ENCODE measurements around the gene BCS1L.
"Not testable (repeated sequence)": the region's sequence is repeated elsewhere in the genome, so short reads cannot be mapped to it uniquely, and the experiment has no call there.

Gene BCS1L

DNA sequence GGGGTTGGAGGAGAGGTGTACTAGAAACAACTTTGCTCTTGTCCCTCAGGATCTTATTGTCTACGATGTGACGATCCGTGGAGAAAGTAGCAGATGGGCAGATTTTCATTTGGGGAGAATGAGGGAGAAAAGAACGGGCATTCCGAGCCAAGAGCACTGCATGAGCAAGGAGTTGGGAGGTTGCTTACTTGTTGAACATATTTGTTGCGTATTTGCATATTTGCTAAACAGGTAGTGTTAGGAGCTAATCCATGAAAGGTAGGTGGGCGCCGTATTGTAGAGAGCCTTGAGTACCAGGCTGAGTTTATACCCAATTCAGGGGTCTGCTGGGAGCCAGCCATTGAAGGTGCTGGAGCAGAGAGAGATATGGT lies 490 bp downstream of the BCS1L start:
- no peak for DNase-seq (ENCODE audit: low read depth in 2 of 3, low spot score in 2 of 3)

DNA sequence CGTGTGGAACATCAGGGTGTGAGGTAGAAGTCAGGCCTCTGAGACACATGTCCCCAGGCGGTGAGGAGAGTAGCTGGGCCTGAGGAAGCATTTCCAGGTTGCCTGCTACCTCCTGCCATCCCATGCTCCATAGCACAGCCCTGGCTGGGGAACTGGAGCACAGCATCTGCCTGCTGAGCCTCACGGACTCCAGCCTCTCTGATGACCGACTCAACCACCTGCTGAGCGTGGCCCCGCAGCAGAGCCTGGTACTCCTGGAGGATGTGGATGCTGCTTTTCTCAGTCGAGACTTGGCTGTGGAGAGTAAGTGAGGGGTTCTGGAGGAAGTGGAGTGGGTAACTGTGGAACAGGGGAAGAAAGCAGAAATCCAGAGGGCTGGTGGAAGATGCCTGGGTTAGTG lies 2.9 kb downstream of the BCS1L start:
- no peak for DNase-seq (ENCODE audit: low read depth in 2 of 3, low spot score in 2 of 3)

DNA sequence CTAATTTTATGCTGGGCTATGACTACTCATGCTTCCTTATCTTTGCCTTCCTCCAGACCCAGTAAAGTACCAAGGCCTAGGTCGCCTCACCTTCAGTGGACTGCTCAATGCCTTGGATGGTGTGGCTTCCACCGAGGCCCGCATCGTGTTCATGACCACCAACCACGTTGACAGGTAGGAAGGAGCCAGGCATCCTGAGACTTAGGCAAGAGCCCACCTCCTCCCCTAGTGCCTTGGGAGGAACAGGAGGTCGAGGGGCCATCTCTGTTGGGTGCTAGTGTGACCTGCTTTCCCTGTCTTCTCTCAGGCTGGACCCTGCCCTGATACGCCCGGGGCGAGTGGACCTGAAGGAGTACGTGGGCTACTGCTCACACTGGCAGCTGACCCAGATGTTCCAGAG lies 3.3 kb downstream of the BCS1L start:
- DNase-seq (ENCODE audit: low read depth in 2 of 3, low spot score in 2 of 3): no peak

DNA sequence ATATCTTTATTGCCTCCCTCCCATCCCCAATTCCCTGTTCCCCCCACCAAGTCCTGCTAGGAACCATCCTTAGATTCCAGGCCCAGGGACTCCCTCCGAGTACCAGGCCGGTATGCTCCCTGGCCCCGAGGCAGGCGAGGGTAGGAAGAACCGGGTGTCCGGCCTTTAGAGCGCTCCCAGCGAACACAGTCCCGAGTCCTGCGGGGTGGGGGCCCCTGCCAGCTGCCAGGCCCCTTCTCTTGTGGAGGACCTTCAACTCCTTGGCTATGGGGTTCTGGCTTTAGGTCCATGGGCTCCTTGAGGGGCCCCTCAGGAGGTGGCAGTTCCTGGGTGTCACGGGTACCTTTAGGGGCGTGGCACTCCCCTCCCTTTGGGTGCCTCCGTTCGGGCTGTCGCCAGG lies 4.4 kb downstream of the BCS1L start:
- DNase-seq (ENCODE audit: low read depth in 2 of 3, low spot score in 2 of 3): no peak

DNA sequence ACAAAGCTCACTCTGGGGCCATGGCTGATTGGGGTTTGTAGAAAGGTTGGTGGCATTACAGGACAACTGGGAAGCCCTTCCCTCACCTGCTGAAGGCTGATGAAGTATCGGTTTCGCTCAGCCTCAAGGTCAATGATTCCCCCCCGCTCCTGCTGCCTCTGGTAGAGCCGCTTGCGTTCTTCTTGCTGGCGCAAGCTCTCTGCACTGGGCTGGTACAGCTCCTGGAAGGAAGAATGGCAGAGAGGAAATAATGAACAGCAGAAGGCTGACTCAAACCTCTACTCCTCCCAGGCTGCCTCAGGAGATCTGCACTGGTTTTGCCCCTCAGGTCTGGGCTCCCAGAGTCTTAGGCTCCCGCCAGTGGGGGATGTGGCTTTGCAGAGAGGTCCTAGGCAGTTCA lies 5.2 kb downstream of the BCS1L start:
- DNase-seq (ENCODE audit: low read depth in 2 of 3, low spot score in 2 of 3): no peak

DNA sequence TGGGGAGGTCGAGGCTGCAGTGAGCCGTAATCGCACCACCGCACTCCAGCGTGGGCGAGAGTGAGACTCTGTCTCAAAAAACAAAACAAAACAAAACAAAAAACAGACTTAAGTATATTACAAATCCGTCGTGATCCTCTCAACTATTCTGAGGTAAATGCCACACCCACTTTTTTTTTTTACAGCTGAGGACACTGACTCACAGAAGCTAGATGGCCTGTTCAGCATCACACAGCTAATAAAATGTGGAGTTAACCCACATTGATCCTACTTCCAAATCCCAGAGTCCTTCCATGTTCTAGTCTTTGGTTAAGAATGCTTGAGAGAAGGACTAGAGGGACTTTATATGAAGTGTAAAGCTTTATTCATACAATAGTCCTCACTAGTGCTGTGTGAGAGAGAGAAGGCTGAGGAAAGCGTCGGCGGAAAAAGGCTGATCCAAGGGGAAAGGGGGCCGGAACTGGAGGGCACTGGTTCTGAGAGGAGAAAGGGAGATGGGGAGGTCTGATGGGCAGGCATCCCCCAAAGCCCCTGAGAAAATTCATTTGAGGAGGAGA lies 11.7 kb downstream of the BCS1L start:
- DNase-seq (ENCODE audit: low read depth in 2 of 3, low spot score in 2 of 3): no peak

DNA sequence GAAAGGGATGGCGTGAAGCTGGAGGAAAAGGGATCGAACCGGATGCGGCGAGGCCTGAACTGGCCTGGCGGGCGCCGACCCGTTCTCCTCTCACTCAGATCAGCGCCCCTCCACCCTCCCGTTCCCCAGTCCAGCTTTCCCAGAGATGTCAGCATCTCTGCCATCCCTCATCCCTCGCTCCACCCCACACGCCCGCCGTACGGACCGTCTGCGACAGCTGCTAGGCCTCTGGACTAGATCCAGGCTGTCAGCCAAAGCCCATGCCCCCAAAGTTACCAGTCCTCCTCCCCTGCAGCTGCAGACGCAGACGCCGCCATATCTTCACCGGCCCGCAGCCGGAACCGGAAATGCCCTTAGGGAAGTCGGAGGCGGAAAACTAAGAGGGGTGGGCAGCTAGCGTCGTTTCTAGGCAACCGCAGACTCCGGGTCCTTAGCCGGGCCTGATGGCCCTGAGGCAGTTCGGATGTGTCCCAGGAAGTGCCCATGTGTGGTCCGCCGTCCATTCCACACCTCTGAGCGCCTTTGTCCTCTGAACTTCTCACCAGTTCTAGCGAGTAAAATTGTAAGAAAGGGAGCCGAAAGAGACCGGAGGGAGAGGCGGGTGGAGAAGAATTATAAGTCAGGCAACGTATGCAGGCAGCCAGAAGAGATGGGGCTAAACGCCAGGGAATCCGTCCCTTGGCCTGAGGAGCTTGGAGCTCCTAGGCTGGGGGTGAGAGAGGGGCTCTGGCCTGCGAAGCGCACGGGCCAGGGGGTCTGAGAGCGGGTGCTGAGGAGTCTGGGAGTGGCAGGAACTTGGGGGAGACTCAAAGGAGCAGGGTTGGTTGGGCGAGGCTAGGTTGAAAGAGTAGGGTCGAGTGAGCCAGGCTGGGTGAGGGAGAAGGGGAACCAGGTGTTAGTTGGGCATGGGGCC lies 12.4 kb downstream of the BCS1L start, which contains the start of the genes RNF25 and STK36:
Gene RNF25 (minus strand): TSS at position 349 of the 913 bp plus-strand sequence. CDS start 32 bp downstream, at position 317.
Gene STK36 (plus strand): TSS at position 433 of the 913 bp plus-strand sequence. CDS start 744 bp downstream, outside the sequence.
- peak; percentile 51 to 63 (median 62) for DNase-seq (ENCODE audit: low read depth in 2 of 3, low spot score in 2 of 3)

DNA sequence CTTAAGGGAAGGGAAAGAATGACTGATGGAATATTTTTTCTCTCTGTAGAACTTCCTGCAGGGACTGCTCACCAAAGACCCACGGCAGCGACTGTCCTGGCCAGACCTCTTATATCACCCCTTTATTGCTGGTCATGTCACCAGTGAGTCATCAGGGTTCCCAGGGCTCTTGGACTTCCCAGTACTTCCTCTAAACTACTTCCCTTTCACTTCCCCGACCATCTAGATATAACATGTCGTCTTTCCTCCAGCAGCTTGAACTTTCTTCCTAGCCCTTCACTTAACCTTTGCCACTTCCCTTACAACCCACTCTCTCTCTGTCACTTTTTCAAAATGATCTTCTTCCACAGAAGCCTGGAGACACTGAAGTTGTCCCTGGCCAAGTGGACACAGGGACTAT lies 19.6 kb downstream of the BCS1L start:
- DNase-seq (ENCODE audit: low read depth in 2 of 3, low spot score in 2 of 3): no peak

DNA sequence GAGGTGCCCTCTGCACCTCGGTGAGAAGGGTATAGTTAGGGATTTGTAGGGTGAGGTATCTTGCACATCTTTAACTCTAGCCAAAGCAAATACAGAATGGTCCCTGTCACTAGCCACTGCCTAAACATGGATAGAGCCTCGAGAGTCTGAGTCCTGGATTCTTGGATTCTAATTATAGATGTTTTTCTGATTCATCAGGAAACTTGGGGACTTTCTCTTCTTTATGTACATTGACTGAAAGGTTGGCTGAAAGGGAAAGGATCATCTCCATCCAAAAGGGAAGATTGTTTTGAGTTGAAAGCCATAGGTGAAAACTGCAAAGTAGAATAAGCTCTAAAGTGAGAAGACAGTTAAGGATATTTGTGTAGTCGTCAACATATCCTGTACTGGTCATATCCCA lies 20.6 kb downstream of the BCS1L start:
- no peak for DNase-seq (ENCODE audit: low read depth in 2 of 3, low spot score in 2 of 3)

DNA sequence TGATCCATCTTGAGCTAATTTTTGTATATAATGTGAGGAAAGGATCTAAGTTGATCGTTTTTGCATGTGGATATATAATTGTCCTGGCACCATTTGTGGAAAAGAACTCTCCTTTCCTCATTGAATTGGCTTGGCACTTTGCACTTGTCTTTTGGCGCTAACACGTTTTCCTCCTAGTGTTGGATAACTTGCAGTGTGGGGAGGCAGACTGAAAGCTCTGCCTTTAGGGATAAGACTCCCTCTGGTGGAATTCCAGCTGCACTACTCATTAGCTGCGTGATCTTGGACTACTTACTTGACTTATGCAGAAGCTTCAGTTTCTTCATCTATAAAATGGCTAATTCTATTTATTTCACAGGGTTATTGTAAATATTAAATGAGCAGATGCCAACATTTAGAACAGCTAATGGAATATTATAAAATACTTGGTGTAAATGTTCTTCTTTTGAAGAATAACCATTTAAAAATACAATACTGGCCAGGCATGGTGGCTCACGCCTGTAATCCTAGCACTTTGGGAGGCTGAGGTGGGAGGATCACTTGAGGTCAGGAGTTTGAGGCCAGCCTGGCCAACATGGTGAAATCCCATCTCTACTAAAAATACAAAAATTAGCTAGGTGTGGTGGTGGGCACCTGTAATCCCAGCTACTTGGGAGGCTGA lies 28.0 kb downstream of the BCS1L start:
- not testable (repeated sequence) for DNase-seq (ENCODE audit: low read depth in 2 of 3, low spot score in 2 of 3)

DNA sequence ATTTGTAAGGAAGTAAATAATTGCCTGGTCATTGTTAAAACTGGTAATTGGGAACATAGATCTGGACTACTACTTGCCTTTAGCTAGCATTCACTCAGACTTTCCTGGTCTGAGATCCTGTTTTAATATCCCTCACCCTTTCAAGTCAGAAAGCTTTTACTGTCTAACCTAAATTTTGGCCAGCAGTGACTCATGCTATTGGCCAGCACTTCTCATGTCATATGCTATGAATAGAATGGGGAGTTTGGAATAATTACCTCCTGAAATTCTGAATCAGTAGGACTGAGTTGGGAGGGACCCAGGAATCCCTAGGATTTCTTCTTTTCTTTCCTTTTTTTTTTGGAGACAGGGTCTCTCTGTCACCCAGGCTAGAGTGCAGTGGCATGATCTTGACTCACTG lies 31.8 kb downstream of the BCS1L start:
- DNase-seq (ENCODE audit: low read depth in 2 of 3, low spot score in 2 of 3): no peak

DNA sequence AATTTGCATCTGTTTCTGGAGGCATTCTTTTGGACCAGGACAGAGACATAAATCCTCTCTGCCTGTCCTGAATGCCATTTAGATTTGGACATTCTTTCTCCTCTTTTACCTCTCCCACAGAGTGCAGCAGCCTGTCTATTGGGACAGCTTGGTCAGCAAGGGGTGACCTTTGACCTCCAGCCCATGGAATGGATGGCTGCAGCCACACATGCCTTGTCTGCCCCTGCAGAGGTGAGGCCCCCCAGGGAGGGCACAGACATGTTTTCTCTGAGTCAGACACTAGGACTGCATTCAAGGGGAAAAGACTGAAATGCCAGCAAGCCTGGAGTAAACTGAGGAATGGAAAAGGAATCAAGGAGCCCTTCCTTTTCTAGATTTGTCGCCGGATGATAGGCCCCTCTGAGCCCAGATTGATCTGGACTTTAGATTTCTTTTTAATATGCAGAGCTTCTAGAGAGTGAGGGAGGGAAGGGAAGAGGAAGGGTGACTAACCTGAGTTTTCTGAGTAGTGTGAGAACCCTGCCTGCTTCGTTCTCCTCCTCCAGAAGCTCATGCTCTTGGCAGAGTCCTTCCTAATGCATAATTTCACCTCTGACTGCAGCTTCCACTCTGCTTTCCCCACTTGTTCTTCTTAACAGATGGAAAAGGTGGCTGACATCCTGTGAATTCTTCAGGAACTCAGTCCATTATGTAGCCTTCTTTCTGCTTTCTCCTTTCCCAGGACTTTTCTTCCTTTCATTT lies 35.1 kb downstream of the BCS1L start:
- DNase-seq (ENCODE audit: low read depth in 2 of 3, low spot score in 2 of 3): no peak

DNA sequence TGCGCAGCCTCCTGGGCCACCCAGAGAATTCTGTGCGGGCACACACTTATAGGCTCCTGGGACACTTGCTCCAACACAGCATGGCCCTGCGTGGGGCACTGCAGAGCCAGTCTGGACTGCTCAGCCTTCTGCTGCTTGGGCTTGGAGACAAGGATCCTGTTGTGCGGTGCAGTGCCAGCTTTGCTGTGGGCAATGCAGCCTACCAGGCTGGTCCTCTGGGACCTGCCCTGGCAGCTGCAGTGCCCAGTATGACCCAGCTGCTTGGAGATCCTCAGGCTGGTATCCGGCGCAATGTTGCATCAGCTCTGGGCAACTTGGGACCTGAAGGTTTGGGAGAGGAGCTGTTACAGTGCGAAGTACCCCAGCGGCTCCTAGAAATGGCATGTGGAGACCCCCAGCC lies 39.4 kb downstream of the BCS1L start:
- DNase-seq (ENCODE audit: low read depth in 2 of 3, low spot score in 2 of 3): no peak

DNA sequence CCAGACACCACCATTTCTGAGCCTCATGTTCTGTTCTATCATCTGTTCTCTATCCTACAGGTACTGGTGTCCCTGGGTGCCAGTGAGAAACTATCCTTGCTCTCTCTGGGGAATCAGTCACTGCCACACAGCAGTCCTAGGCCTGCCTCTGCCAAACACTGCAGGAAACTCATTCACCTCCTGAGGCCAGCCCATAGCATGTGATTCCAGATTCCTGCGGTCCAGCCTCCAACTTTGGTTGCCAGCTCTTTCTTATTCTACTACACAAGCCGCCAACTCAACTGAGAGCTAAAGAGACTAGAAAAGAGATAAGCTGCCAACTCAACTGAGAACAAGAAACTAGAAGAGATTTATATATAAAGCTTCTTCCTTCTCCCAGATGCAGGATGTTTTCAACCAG lies 42.3 kb downstream of the BCS1L start:
- no peak for DNase-seq (ENCODE audit: low read depth in 2 of 3, low spot score in 2 of 3)

DNA sequence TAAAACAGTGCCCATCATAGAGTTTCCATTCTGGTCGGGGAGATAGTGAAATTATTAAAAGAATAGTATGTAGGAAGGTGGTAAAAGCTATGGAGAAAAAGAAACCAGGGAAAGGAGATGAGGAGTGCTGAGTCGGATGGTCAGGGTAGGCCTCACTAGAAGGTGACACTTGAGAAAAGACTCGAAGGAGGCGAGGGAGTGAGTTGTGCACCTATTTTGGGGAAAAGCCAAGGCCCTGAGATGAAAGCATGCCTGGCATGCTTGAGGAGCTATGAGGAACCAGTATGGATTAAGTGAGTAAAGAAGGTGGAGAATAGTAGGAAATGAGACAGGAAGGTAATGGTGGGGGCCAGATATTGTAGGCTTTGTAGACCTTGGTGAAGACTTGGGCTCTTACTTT lies 43.9 kb downstream of the BCS1L start:
- no peak for DNase-seq (ENCODE audit: low read depth in 2 of 3, low spot score in 2 of 3)

DNA sequence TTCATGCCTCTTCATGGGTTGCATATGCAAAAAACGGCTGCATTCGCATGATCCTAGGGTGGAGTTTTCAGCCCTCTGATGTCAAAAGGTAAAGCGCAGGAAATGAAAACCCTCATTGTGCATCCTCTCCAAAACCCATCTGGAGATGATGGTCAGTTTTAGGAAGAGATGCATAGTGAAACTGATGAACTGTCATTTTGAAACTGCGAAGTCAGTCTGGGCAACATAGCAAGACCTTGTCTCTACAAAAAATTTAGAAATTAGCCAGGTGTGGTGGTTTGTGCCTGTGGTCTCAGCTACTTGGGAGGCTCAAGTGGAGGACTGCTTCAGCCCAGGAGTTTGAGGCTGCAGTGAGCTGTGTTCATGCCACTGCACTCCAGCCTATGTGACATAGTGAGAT lies 48.6 kb downstream of the BCS1L start:
- no peak for DNase-seq (ENCODE audit: low read depth in 2 of 3, low spot score in 2 of 3)

DNA sequence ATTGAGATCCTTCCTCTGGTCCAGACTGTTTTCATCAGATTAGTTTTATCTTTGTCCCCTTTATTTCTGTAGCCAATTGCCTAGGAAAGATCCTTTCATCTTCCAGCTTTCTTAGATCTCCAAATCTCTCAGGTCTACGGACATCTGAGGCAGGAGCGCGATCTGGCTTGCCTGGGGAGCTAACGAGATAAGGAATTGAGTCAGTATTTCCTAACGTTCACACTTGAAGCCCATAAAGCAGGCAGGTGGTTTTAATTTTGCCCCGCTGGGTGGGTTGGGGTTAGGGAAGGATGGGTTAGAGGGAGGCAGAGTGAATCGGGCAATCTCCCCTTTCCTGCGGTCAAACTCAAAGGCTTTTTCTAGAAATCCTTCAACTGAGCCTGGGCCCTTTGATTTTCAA lies 50.4 kb downstream of the BCS1L start:
- DNase-seq (ENCODE audit: low read depth in 2 of 3, low spot score in 2 of 3): no peak

DNA sequence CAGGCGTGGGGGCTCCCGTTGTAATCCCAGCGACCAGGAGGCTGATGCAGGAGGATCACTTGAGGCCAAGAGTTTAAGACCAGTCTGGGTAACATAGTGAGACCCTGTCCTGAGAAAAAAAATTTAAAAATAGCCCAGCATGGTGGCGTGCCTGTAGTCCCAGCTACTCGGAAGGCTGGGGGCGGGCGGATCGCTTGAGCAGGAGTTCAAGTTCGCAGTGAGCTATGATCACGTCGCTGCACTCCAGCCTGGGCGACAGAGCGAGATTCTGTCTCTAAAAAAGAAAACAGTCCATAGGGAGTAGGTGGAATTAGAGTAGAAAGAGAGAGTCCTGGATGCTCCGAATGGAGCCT lies 50.8 kb downstream of the BCS1L start:
- DNase-seq (ENCODE audit: low read depth in 2 of 3, low spot score in 2 of 3): no peak

DNA sequence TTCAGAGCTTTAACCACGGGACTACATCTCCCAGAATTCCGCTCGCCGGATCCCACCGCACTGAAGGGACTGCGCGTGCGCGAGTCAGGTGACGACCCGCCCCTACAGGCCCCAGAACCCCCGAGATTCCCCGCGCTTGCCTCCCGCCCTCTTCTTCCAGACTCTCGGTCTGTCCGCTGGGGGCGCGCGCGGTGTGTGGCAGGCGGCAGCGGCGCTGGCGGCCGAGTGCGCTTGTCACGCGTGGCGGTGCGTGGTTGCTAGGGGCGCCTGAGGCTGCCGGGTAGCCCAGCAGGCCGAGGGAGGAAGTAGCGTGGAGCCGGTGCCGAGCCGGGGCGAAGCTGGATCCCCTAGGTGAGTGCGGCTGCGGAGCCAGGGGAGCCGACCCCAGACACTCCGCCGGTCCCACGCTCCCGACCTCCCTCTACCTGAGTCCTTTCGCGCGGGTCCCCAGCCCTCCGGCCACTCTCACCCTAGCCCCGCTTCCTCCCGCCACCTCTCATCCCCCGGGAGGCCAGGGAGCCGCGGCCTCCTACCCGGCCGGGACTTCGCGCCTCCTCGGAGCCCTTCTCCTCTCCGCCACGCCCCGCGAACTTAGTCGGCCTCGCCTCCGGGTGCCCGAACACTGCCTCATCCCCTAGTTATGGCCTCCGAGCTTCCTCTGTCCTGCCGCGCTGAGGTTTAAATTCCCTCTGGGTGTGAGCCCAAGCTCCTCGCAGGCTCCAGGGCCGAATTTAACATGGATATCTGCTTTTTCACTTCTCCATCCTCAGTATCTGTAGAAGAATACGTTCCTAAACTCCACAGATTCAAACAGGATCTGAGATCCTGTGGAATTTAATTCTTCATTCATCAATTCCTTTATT lies 51.4 kb downstream of the BCS1L start, which contains the start of gene TTLL4:
Gene TTLL4 (plus strand): TSS at position 149 of the 863 bp plus-strand sequence. CDS start 26,842 bp downstream, outside the sequence.
- DNase-seq (ENCODE audit: low read depth in 2 of 3, low spot score in 2 of 3): peak; percentile 90 to 97 (median 97)

DNA sequence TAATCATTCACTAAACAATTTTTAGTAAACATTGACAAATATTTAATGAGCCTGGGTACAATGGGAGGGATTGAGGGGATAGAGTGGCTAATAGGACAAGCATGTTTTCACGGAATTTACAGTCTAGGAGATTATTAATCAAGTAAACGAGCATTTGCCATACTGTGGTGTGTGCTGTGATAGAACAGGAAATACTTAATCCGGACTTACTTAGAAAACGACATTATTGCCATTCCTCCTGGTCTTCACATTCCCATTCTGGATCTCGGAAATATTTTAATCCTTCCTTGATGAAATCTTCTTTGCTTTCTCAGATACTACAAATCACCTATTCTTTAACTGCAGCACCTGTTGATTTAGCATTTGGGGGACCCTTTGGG lies 52.1 kb downstream of the BCS1L start:
- no peak for DNase-seq (ENCODE audit: low read depth in 2 of 3, low spot score in 2 of 3)

Data from activated CD8-positive, alpha-beta memory T cell treated with anti-CD3 and anti-CD28 coated beads for 48 hours (primary cell).